Measurements from ENCODE around the gene RAC3. TPM values are rescaled to one million over a fixed set of nuclear protein-coding genes. Genes with fewer than 3 reads are reported as not detected.

Gene RAC3
- polyA plus RNA-seq, 2 of the 4 experiments (the other 2 are of a cell fraction), result 9.9 to 21.0 TPM

GRCh38 chr17:82029990-82030469 lies 1.4 kb upstream of the RAC3 start:
- 61% methylated on average over 31 of the region's 31 CpGs for WGBS (ENCODE audit: missing lambda C conversion rate)
- FAIRE-seq (no peak), ATAC-seq (peak; percentile 6 to 40), DNase-seq (ENCODE audit: low read depth in 1 of 2, low spot score in 1 of 2) (no peak)
- Histone ChIP-seq H3K4me2 (peak overlapping the region; percentile 94), H3K27ac (peak overlapping the region in 1 of 2 experiments; percentile 64; a peak in 1 of 6 replicates), H3K4me3 (no peak overlapping the region), H3K9me3 (no peaks in the 10 kb centered on the region), H3K4me1 (peaks cover 5% of the 10 kb centered on the region; the same call in 1 of the 3 replicates)
- POLR2A ChIA-PET, result interaction anchor here (0.6 to 3.4 kb wide), 10 partner anchors 7 to 206 kb away, joined by 3 to 33 read pairs (median 4); partner anchors contain the start of genes DCXR, FASN and MAFG
- CTCF ChIA-PET, result interaction anchor here (0.7 to 33.2 kb wide), 80 partner anchors 9 to 745 kb away, joined by 3 to 794 read pairs (median 6); partner anchors contain the start of genes DCXR, DUS1L, GPS1 and MAFG
- TF ChIP-seq KDM5A (IDR thresholded peaks at IDR 0.05) (no peak), ESRRA (IDR thresholded peaks at IDR 0.05; ENCODE audit: borderline replicate concordance, low read length) (no peak), SMC3 (IDR thresholded peaks at IDR 0.05) (no peak), TP53 (CRISPR knock-in tag; IDR thresholded peaks at IDR 0.05) (no peak), HDAC2 (IDR thresholded peaks at IDR 0.05) (no peak), RARB (CRISPR knock-in tag; IDR thresholded peaks at IDR 0.05) (no peak), CHD2 (IDR thresholded peaks at IDR 0.05; ENCODE audit: low read length, partially characterized antibody) (no peak), NR3C1 (IDR thresholded peaks at IDR 0.05) (no peak), RFX5 (IDR thresholded peaks at IDR 0.05) (no peak), NFE2L2 (conservative IDR thresholded peaks at IDR 0.05; ENCODE audit: low read length) (no peak), HEYL (CRISPR knock-in tag; IDR thresholded peaks at IDR 0.05) (no peak), CTCF (IDR thresholded peaks at IDR 0.05) (no peak), RCOR1 (IDR thresholded peaks at IDR 0.05; ENCODE audit: low read depth, low read length) (no peak), EP300 (IDR thresholded peaks at IDR 0.05) (no peak), ZSCAN20 (CRISPR knock-in tag; IDR thresholded peaks at IDR 0.05) (no peak), CBX2 (IDR thresholded peaks at IDR 0.05; ENCODE audit: borderline replicate concordance, low read depth) (no peak), KDM1A (IDR thresholded peaks at IDR 0.05; ENCODE audit: low read depth) (no peak), EHF (CRISPR knock-in tag; IDR thresholded peaks at IDR 0.05) (no peak), PBX3 (IDR thresholded peaks at IDR 0.05) (no peak), BCL3 (IDR thresholded peaks at IDR 0.05) (no peak)

- ATAC-seq (peak; percentile 62 to 88), FAIRE-seq (peak; percentile 84), DNase-seq (ENCODE audit: low read depth in 1 of 2, low spot score in 1 of 2) (peak; percentile 92 to 93)
- WGBS (ENCODE audit: missing lambda C conversion rate), result 3% methylated on average over 45 of the region's 94 CpGs
- POLR2A ChIA-PET, result interaction anchor here (0.6 to 3.4 kb wide), 9 partner anchors 27 to 206 kb away, joined by 3 to 33 read pairs (median 3); partner anchors contain the start of genes FASN and MAFG
- H3K4me1 ChIP-seq, result peaks cover 5% of the 10 kb centered on the region; the same call in 1 of the 3 replicates
- peak overlapping the region; percentile 75 to 94 for H3K27ac ChIP-seq
- CTCF ChIA-PET, result interaction anchor here (0.6 to 33.2 kb wide), 100 partner anchors 9 to 818 kb away, joined by 3 to 794 read pairs (median 5); partner anchors contain the start of genes DCXR, DUS1L, GPS1 and MAFG
- no peaks in the 10 kb centered on the region for H3K9me3 ChIP-seq
- H3K4me3 ChIP-seq, result peak overlapping the region; percentile 66
- peak overlapping the region; percentile 94 for H3K4me2 ChIP-seq
- TF ChIP-seq EHMT2 (IDR thresholded peaks at IDR 0.05; ENCODE audit: low read depth), result no peak
- peak; percentile 54 for TF ChIP-seq CTCF (IDR thresholded peaks at IDR 0.05)
- peak; percentile 59 for TF ChIP-seq MAFK (IDR thresholded peaks at IDR 0.05; ENCODE audit: partially characterized antibody)
- no peak; the same call in 1 of the 2 replicates for TF ChIP-seq NFE2L2 (conservative IDR thresholded peaks at IDR 0.05; ENCODE audit: low read length)
- TF ChIP-seq TP53 (CRISPR knock-in tag; IDR thresholded peaks at IDR 0.05), result peak; percentile 65; the same call in 1 of the 2 replicates
- TF ChIP-seq EHF (CRISPR knock-in tag; IDR thresholded peaks at IDR 0.05), result no peak
- peak; percentile 74 for TF ChIP-seq MAX (IDR thresholded peaks at IDR 0.05)
- no peak for TF ChIP-seq CHD2 (IDR thresholded peaks at IDR 0.05; ENCODE audit: low read length, partially characterized antibody)
- TF ChIP-seq HES2 (IDR thresholded peaks at IDR 0.05), result no peak
- TF ChIP-seq RAD21 (conservative IDR thresholded peaks at IDR 0.05 in 1 of 2, IDR thresholded peaks at IDR 0.05 in 1 of 2), result peak; percentile 80 to 91
- TF ChIP-seq PBX3 (IDR thresholded peaks at IDR 0.05), result no peak; the same call in 1 of the 2 replicates
- TF ChIP-seq RNF2 (IDR thresholded peaks at IDR 0.05; ENCODE audit: borderline replicate concordance, low read depth), result peak; percentile 95; the same call in 1 of the 2 replicates
Observed at GRCh38 chr17:82030470-82031302, 792 bp upstream of the RAC3 start.

Data from A549 (cell line).